Activated naive CD8-positive, alpha-beta T cell treated with anti-CD3 and anti-CD28 coated beads for 36 hours (primary cell): ENCODE measurements around the gene TSEN54. TPM values are rescaled to one million over a fixed set of nuclear protein-coding genes. Genes with fewer than 3 reads are reported as not detected.

ENCODE experiments used
- DNase-seq: peaks from one replicate; pipeline ENCODE4 v3.0.0; 2021
- H3K27ac Mint-ChIP-seq: one replicate; pipeline ENCODE4 v1.8.0; 2022; ENCODE audit warnings: mild to moderate bottlenecking, moderate library complexity, mixed read lengths
- H3K27me3 Mint-ChIP-seq: one replicate; pipeline ENCODE4 v1.8.0; 2022; ENCODE audit warnings: mild to moderate bottlenecking, mixed read lengths
- H3K36me3 Mint-ChIP-seq: one replicate; pipeline ENCODE4 v1.8.0; 2021; ENCODE audit warnings: mild to moderate bottlenecking, mixed read lengths
- H3K4me1 Mint-ChIP-seq: one replicate; pipeline ENCODE4 v1.8.0; 2021; ENCODE audit warnings: mixed read lengths
- H3K4me3 Mint-ChIP-seq: one replicate; pipeline ENCODE4 v1.8.0; 2022; ENCODE audit warnings: mild to moderate bottlenecking, moderate library complexity, mixed read lengths
- H3K9me3 Mint-ChIP-seq: one replicate; pipeline ENCODE4 v1.8.0; 2022; ENCODE audit warnings: mixed read lengths
- total RNA-seq, 2 experiments: library from RNA; stranded (reverse); gene quantifications; one replicate each; pipeline ENCODE4 v1.2.3, GENCODE V29; 2021

TSEN54 gene
- total RNA-seq, 2 experiments from 2014 or later = 44.6 to 45.5 TPM

- Mint-ChIP-seq H3K27ac (no peak overlapping the region), H3K27me3 (no peaks in the 10 kb centered on the region), H3K9me3 (no peaks in the 10 kb centered on the region), H3K4me3 (no peak overlapping the region), H3K4me1 (peaks cover 5% of the 10 kb centered on the region), H3K36me3 (no peaks in the 10 kb centered on the region)
- DNase-seq = no peak
Measured at GRCh38 chr17:75496005-75496404, 20.3 kb upstream of the TSEN54 start.

- Mint-ChIP-seq H3K9me3 (no peaks in the 10 kb centered on the region), H3K27me3 (no peaks in the 10 kb centered on the region), H3K36me3 (no peaks in the 10 kb centered on the region), H3K4me1 (peaks cover 5% of the 10 kb centered on the region), H3K4me3 (no peak overlapping the region), H3K27ac (no peak overlapping the region)
- no peak for DNase-seq
Measured at GRCh38 chr17:75498039-75498725, 18.1 kb upstream of the TSEN54 start.

GRCh38 chr17:75498726-75499213 lies 17.6 kb upstream of the TSEN54 start:
- H3K27me3 Mint-ChIP-seq = no peaks in the 10 kb centered on the region
- no peak for DNase-seq
- H3K27ac Mint-ChIP-seq = no peak overlapping the region
- H3K9me3 Mint-ChIP-seq = no peaks in the 10 kb centered on the region
- H3K36me3 Mint-ChIP-seq = no peaks in the 10 kb centered on the region
- no peak overlapping the region for H3K4me3 Mint-ChIP-seq
- H3K4me1 Mint-ChIP-seq = peaks cover 5% of the 10 kb centered on the region

GRCh38 chr17:75499313-75500022 lies 16.9 kb upstream of the TSEN54 start:
- no peaks in the 10 kb centered on the region for H3K27me3 Mint-ChIP-seq
- peaks cover 5% of the 10 kb centered on the region for H3K4me1 Mint-ChIP-seq
- no peaks in the 10 kb centered on the region for H3K9me3 Mint-ChIP-seq
- no peaks in the 10 kb centered on the region for H3K36me3 Mint-ChIP-seq
- H3K4me3 Mint-ChIP-seq = no peak overlapping the region
- no peak overlapping the region for H3K27ac Mint-ChIP-seq
- DNase-seq = no peak

GRCh38 chr17:75500419-75501216 lies 15.7 kb upstream of the TSEN54 start:
- H3K27me3 Mint-ChIP-seq = no peaks in the 10 kb centered on the region
- no peak overlapping the region for H3K27ac Mint-ChIP-seq
- peaks cover 5% of the 10 kb centered on the region for H3K4me1 Mint-ChIP-seq

GRCh38 chr17:75501378-75502071 lies 14.8 kb upstream of the TSEN54 start:
- no peak for DNase-seq
- Mint-ChIP-seq H3K27me3 (no peaks in the 10 kb centered on the region), H3K36me3 (no peaks in the 10 kb centered on the region), H3K27ac (no peak overlapping the region), H3K4me1 (peaks cover 5% of the 10 kb centered on the region), H3K9me3 (no peaks in the 10 kb centered on the region), H3K4me3 (no peak overlapping the region)

More at GRCh38 chr17:75500419-75501216, 15.7 kb upstream of the TSEN54 start:
- H3K9me3 Mint-ChIP-seq = no peaks in the 10 kb centered on the region
- no peaks in the 10 kb centered on the region for H3K36me3 Mint-ChIP-seq
- DNase-seq = no peak
- no peak overlapping the region for H3K4me3 Mint-ChIP-seq

GRCh38 chr17:75502072-75502720 lies 14.1 kb upstream of the TSEN54 start:
- H3K9me3 Mint-ChIP-seq = no peaks in the 10 kb centered on the region
- DNase-seq = no peak
- H3K27ac Mint-ChIP-seq = no peak overlapping the region
- H3K36me3 Mint-ChIP-seq = no peaks in the 10 kb centered on the region
- H3K4me3 Mint-ChIP-seq = no peak overlapping the region
- H3K27me3 Mint-ChIP-seq = no peaks in the 10 kb centered on the region
- peaks cover 5% of the 10 kb centered on the region for H3K4me1 Mint-ChIP-seq

- Mint-ChIP-seq H3K27me3 (no peaks in the 10 kb centered on the region), H3K27ac (no peak overlapping the region), H3K4me3 (no peak overlapping the region), H3K4me1 (peaks cover 2% of the 10 kb centered on the region), H3K9me3 (no peaks in the 10 kb centered on the region), H3K36me3 (no peaks in the 10 kb centered on the region)
- DNase-seq = no peak
Measured at GRCh38 chr17:75502721-75503329, 13.5 kb upstream of the TSEN54 start.

GRCh38 chr17:75503337-75503950 lies 12.9 kb upstream of the TSEN54 start:
- no peaks in the 10 kb centered on the region for H3K27me3 Mint-ChIP-seq
- no peak overlapping the region for H3K4me3 Mint-ChIP-seq

GRCh38 chr17:75503976-75504346 lies 12.4 kb upstream of the TSEN54 start:
- Mint-ChIP-seq H3K36me3 (no peaks in the 10 kb centered on the region), H3K27ac (no peak overlapping the region), H3K27me3 (no peaks in the 10 kb centered on the region), H3K9me3 (no peaks in the 10 kb centered on the region), H3K4me1 (no peaks in the 10 kb centered on the region), H3K4me3 (no peak overlapping the region)
- DNase-seq = no peak

More at GRCh38 chr17:75503337-75503950, 12.9 kb upstream of the TSEN54 start:
- Mint-ChIP-seq H3K36me3 (no peaks in the 10 kb centered on the region), H3K4me1 (no peaks in the 10 kb centered on the region), H3K27ac (no peak overlapping the region), H3K9me3 (no peaks in the 10 kb centered on the region)
- no peak for DNase-seq

- H3K4me1 Mint-ChIP-seq = no peaks in the 10 kb centered on the region
- H3K27ac Mint-ChIP-seq = no peak overlapping the region
- no peaks in the 10 kb centered on the region for H3K27me3 Mint-ChIP-seq
- H3K9me3 Mint-ChIP-seq = no peaks in the 10 kb centered on the region
- peak; percentile 37 for DNase-seq
- no peak overlapping the region for H3K4me3 Mint-ChIP-seq
- no peaks in the 10 kb centered on the region for H3K36me3 Mint-ChIP-seq
Measured at GRCh38 chr17:75504347-75505151, 11.8 kb upstream of the TSEN54 start.

- no peaks in the 10 kb centered on the region for H3K27me3 Mint-ChIP-seq
- H3K4me3 Mint-ChIP-seq = no peak overlapping the region
- H3K36me3 Mint-ChIP-seq = no peaks in the 10 kb centered on the region
- no peak overlapping the region for H3K27ac Mint-ChIP-seq
- H3K9me3 Mint-ChIP-seq = no peaks in the 10 kb centered on the region
- no peak for DNase-seq
- no peaks in the 10 kb centered on the region for H3K4me1 Mint-ChIP-seq
Measured at GRCh38 chr17:75505152-75505409, 11.2 kb upstream of the TSEN54 start.

GRCh38 chr17:75505640-75506039 lies 10.7 kb upstream of the TSEN54 start:
- Mint-ChIP-seq H3K4me3 (no peak overlapping the region), H3K9me3 (no peaks in the 10 kb centered on the region)

More at GRCh38 chr17:75505640-75506039, 10.7 kb upstream of the TSEN54 start:
- no peak overlapping the region for H3K27ac Mint-ChIP-seq
- no peaks in the 10 kb centered on the region for H3K36me3 Mint-ChIP-seq
- no peaks in the 10 kb centered on the region for H3K27me3 Mint-ChIP-seq
- no peak for DNase-seq
- H3K4me1 Mint-ChIP-seq = no peaks in the 10 kb centered on the region
